H9 (cell line): ENCODE data around the gene FMN1. TPM values are rescaled to one million over a fixed set of nuclear protein-coding genes. Genes with fewer than 3 reads are reported as not detected.

Experiments
- DNase-seq: peaks from one replicate; pipeline ENCODE4 v3.0.0-alpha.2; 2017
- H2AFZ ChIP-seq: one replicate; pipeline ENCODE4 v1.6.1; 2013; ENCODE audit warnings: mild to moderate bottlenecking, low read length, control low read depth, moderate library complexity
- H2AK5ac ChIP-seq: 2 replicates; pipeline ENCODE4 v1.6.1; 2013; ENCODE audit warnings: low read length, control low read depth, mixed read lengths; ENCODE audit not compliant: insufficient read length
- H2BK120ac ChIP-seq: one replicate; pipeline ENCODE4 v1.6.1; 2013; ENCODE audit warnings: low read depth, mild to moderate bottlenecking, low read length, control low read depth, inconsistent platforms; ENCODE audit not compliant: poor library complexity, severe bottlenecking
- H2BK12ac ChIP-seq: 2 replicates; pipeline ENCODE4 v1.6.1; 2013; ENCODE audit warnings: low read length, control low read depth, mixed read lengths, low read depth; ENCODE audit not compliant: insufficient read length
- H2BK15ac ChIP-seq: 2 replicates; pipeline ENCODE4 v1.6.1; 2013; ENCODE audit warnings: low read depth, low read length, control low read depth
- H2BK20ac ChIP-seq: one replicate; pipeline ENCODE4 v1.6.1; 2013; ENCODE audit warnings: low read depth, mild to moderate bottlenecking, low read length, control low read depth, inconsistent platforms; ENCODE audit not compliant: poor library complexity, severe bottlenecking
- H2BK5ac ChIP-seq: 2 replicates; pipeline ENCODE4 v1.6.1; 2013; ENCODE audit warnings: low read length, control low read depth, mixed read lengths; ENCODE audit not compliant: insufficient read length
- H3K14ac ChIP-seq: 2 replicates; pipeline ENCODE4 v1.6.1; 2013; ENCODE audit warnings: low read length, control low read depth; ENCODE audit not compliant: insufficient read depth
- H3K18ac ChIP-seq: 2 replicates; pipeline ENCODE4 v1.6.1; 2013; ENCODE audit warnings: low read depth, mild to moderate bottlenecking, mixed read lengths, low read length, control low read depth; ENCODE audit not compliant: insufficient read length
- H3K23ac ChIP-seq: 2 replicates; pipeline ENCODE4 v1.6.1; 2013; ENCODE audit warnings: low read length, control low read depth, mixed read lengths, low read depth; ENCODE audit not compliant: insufficient read length
- H3K23me2 ChIP-seq: 2 replicates; pipeline ENCODE4 v1.6.1; 2013; ENCODE audit warnings: low read depth, mild to moderate bottlenecking, mixed read lengths, low read length, control low read depth; ENCODE audit not compliant: insufficient read length, poor library complexity, severe bottlenecking
- H3K27ac ChIP-seq: 2 replicates; pipeline ENCODE4 v1.5.1; 2013; ENCODE audit warnings: low read length, control low read depth, mixed read lengths, low read depth; ENCODE audit not compliant: insufficient read length
- H3K27me3 ChIP-seq: 2 replicates; pipeline ENCODE4 v1.6.1; 2013; ENCODE audit warnings: low read length, control low read depth, inconsistent platforms; ENCODE audit not compliant: insufficient read depth
- H3K4ac ChIP-seq: 2 replicates; pipeline ENCODE4 v1.6.1; 2013; ENCODE audit warnings: low read depth, mild to moderate bottlenecking, control low read depth, inconsistent platforms, low read length, moderate library complexity
- H3K4me1 ChIP-seq: 2 replicates; pipeline ENCODE4 v1.6.1; 2013; ENCODE audit warnings: low read length, control low read depth, inconsistent platforms; ENCODE audit not compliant: insufficient read depth
- H3K4me2 ChIP-seq: 2 replicates; pipeline ENCODE4 v1.6.1; 2013; ENCODE audit warnings: low read length, control low read depth, mixed read lengths; ENCODE audit not compliant: insufficient read length, insufficient read depth
- H3K56ac ChIP-seq: 2 replicates; pipeline ENCODE4 v1.6.1; 2013; ENCODE audit warnings: low read depth, mild to moderate bottlenecking, mixed read lengths, low read length, control low read depth; ENCODE audit not compliant: insufficient read length
- H3K79me1 ChIP-seq: 2 replicates; pipeline ENCODE4 v1.6.1; 2013; ENCODE audit warnings: low read depth, mild to moderate bottlenecking, moderate library complexity, low read length, control low read depth, inconsistent platforms; ENCODE audit not compliant: insufficient read depth, poor library complexity, severe bottlenecking
- H3K79me2 ChIP-seq: 2 replicates; pipeline ENCODE4 v1.6.1; 2013; ENCODE audit warnings: low read length, control low read depth, inconsistent platforms; ENCODE audit not compliant: insufficient read depth
- H3K9ac ChIP-seq: 2 replicates; pipeline ENCODE4 v1.6.1; 2013; ENCODE audit warnings: low read length, control low read depth, mixed read lengths; ENCODE audit not compliant: insufficient read length; ENCODE audit errors: extremely low read depth
- H3K9me3 ChIP-seq: one replicate; pipeline ENCODE4 v1.6.1; 2013; ENCODE audit warnings: low read depth, low read length, inconsistent platforms; ENCODE audit not compliant: control insufficient read depth
- H3T11ph ChIP-seq: one replicate; pipeline ENCODE4 v1.6.1; 2013; ENCODE audit warnings: mild to moderate bottlenecking, low read length, control low read depth, inconsistent platforms
- H4K20me1 ChIP-seq: one replicate; pipeline ENCODE4 v1.6.1; 2013; ENCODE audit not compliant: control insufficient read depth, insufficient read length, insufficient read depth
- H4K5ac ChIP-seq: 2 replicates; pipeline ENCODE4 v1.6.1; 2013; ENCODE audit warnings: low read depth, mild to moderate bottlenecking, mixed read lengths, low read length, control low read depth; ENCODE audit not compliant: insufficient read length
- H4K8ac ChIP-seq: replicated peaks from 2 replicates; pipeline ENCODE4 v1.6.1; 2013; ENCODE audit warnings: low read length, control low read depth, mixed read lengths, low read depth; ENCODE audit not compliant: insufficient read length
- H4K91ac ChIP-seq: 2 replicates; pipeline ENCODE4 v1.6.1; 2013; ENCODE audit warnings: low read depth, mild to moderate bottlenecking, moderate library complexity, mixed read lengths, low read length, control low read depth; ENCODE audit not compliant: insufficient read length
- H3K27ac Mint-ChIP-seq, 3 experiments: 2 replicates in 2 of 3; 3 replicates in 1 of 3; pipeline ENCODE4 v1.8.0; 2020 to 2021; ENCODE audit warnings: mixed read lengths in 3 of 3, mild to moderate bottlenecking in 1 of 3, moderate library complexity in 1 of 3
- H3K27me3 Mint-ChIP-seq: 2 replicates; pipeline ENCODE4 v1.8.0; 2021; ENCODE audit warnings: low read depth, mild to moderate bottlenecking, moderate library complexity, mixed read lengths
- H3K36me3 Mint-ChIP-seq, 3 experiments: 2 replicates in 2 of 3; 3 replicates in 1 of 3; pipeline ENCODE4 v1.8.0; 2020 to 2021; ENCODE audit warnings: low read depth in 3 of 3, mixed read lengths in 3 of 3; ENCODE audit not compliant: insufficient read depth in 1 of 3
- H3K4me1 Mint-ChIP-seq, 2 experiments: 2 replicates each; pipeline ENCODE4 v1.8.0; 2020; ENCODE audit warnings: mixed read lengths in 2 of 2
- H3K4me3 Mint-ChIP-seq, 2 experiments: 2 replicates in 1 of 2; 3 replicates in 1 of 2; pipeline ENCODE4 v1.8.0; 2020 to 2021; ENCODE audit warnings: mild to moderate bottlenecking in 2 of 2, mixed read lengths in 2 of 2, moderate library complexity in 1 of 2
- H3K9me3 Mint-ChIP-seq, 2 experiments: 2 replicates in 1 of 2; 3 replicates in 1 of 2; pipeline ENCODE4 v1.8.0; 2020; ENCODE audit warnings: mild to moderate bottlenecking in 2 of 2, mixed read lengths in 2 of 2, moderate library complexity in 1 of 2
- CTCF ChIP-seq: fragments of 200-600 bp; sonication (generic); conservative IDR thresholded peaks from 3 replicates; pipeline ENCODE4 v1.8.0; 2021; ENCODE audit warnings: antibody characterized with exemption, mild to moderate bottlenecking
- WGBS: extraction: QIAGEN DNeasy Blood & Tissue Kit; methylation state at CpG from one replicate; pipeline ENCODE4 v1.1.7; 2013; ENCODE audit warnings: missing lambda C conversion rate, low lambda C conversion rate, mixed read lengths; ENCODE audit not compliant: insufficient read length; ENCODE audit errors: extremely low coverage; 5-methylcytosine and 5-hydroxymethylcytosine counted together
- total RNA-seq: library from RNA; stranded (reverse); gene quantifications from 2 replicates; pipeline ENCODE4 v1.2.1, GENCODE V29; 2021

The FMN1 gene
- total RNA-seq, 1 experiment from 2014 or later = 1.9 TPM

DNA sequence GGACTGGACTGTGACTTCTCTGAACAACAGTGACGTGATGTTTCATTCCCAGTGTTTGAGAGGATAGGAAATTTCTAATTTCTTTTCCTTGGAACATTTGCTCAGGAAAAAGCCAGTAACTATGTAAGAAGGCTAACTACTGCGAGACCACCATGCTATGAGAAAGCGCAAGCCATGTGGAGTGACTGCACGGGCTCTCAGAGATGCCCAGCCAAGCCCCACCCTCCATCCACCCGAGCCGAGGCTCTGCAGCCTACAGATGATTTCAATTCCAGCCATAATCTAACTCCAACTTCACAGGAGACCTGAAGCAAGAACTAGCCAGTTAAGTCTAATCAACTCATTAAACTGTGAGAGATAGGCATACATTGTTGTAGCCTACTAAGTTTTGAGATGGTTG lies 352.4 kb downstream of the FMN1 start:
- Histone ChIP-seq H3K4me2 (no peak overlapping the region), H3K56ac (no peak overlapping the region), H3K79me1 (no peaks in the 10 kb centered on the region), H2BK12ac (no peak overlapping the region), H2BK15ac (no peak overlapping the region), H3K27me3 (no peaks in the 10 kb centered on the region), H4K91ac (no peak overlapping the region), H4K20me1 (no peaks in the 10 kb centered on the region), H3T11ph (no peak overlapping the region), H4K5ac (no peak overlapping the region), H3K18ac (no peak overlapping the region), H3K23me2 (peaks cover 2% of the 10 kb centered on the region), H2BK5ac (no peak overlapping the region), H3K23ac (no peak overlapping the region), H3K9ac (no peak overlapping the region), H2AFZ (no peak overlapping the region), H2BK120ac (no peak overlapping the region), H3K14ac (no peak overlapping the region), H4K8ac (no peak overlapping the region), H3K4ac (no peak overlapping the region), H3K27ac (no peak overlapping the region), H3K9me3 (no peaks in the 10 kb centered on the region), H2BK20ac (no peak overlapping the region), H3K79me2 (no peaks in the 10 kb centered on the region), H2AK5ac (no peak overlapping the region), H3K4me1 (no peaks in the 10 kb centered on the region; the same call in 1 of the 2 replicates)
- peaks cover 0 to under 1% (median 0%) of the 10 kb centered on the region in 3 experiments; a peak in 2 of 7 replicates for H3K36me3 Mint-ChIP-seq
- peaks cover under 1 to 5% of the 10 kb centered on the region in 2 experiments; a peak in 1 of 5 replicates for H3K9me3 Mint-ChIP-seq
- no peaks in the 10 kb centered on the region; the same call in 1 of the 2 replicates for H3K27me3 Mint-ChIP-seq
- no peak for TF ChIP-seq CTCF
- no CpG with 5 or more reads among the region's 6 CpGs for WGBS
- no peak for DNase-seq
- H3K4me3 Mint-ChIP-seq = no peak overlapping the region
- H3K27ac Mint-ChIP-seq = no peak overlapping the region
- H3K4me1 Mint-ChIP-seq = peaks cover 15 to 19% of the 10 kb centered on the region in 2 experiments
